ENCODE results near the gene CDH4. TPM values are rescaled to one million over a fixed set of nuclear protein-coding genes. Genes with fewer than 3 reads are reported as not detected.

CDH4 gene
- total and polyA plus RNA-seq, 9 of the 15 experiments (the other 6 are each of a cell fraction or from before 2014, with no cell fraction given), result 0.04 TPM; not detected in 8

DNA sequence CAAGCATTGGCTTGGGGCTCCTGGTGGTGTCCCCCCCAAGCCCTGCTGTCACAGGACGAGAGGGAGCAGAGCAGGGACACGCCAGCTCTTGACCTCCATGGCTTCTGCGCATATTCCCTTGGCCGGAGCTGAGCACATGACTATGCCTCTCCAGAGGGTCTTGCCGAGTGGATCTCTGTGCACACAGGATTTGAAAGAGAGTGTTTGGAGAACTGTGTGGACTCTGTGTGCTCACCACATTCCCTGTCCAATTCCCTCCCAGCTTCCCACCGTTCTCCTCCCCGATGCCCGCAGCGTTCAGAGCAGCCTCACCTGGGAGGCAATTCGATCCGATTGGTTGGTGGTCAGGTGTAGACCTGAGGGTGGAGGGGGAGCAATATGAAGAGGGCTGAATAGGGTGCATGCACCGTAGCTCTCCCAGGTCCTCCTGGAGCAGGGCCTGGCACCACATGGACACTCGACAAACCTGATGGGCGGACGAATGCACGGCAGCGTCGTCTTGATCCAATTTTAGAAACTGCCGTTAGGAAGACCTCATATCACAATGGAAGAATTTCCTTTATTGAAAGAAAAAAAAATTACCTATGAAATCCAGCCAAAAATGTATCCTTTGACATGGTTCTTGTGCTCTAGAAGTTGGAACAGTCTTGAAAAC lies 287.8 kb downstream of the CDH4 start:
- DNase-seq (ENCODE audit: extremely low read depth in 1 of 4, low spot score in 3 of 4) (no peak), FAIRE-seq (no peak), ATAC-seq (no peak)
- in situ Hi-C loops (cut with MboI) (no loop called here), intact Hi-C loops (cut with micrococcal nuclease) (no loop called here)
- H4K20me1 ChIP-seq (replicated peaks; ENCODE audit: control insufficient read depth, insufficient read depth, low read length), result no peaks in the 10 kb centered on the region
- ChIA-PET CTCF (ENCODE audit: low intra/inter-chr PET ratio) (no interaction called here), POLR2A (interaction anchor here (1.1 kb wide), 2 partner anchors 14 to 25 kb away, joined by 3 to 5 read pairs; no protein-coding TSS in a partner anchor)
- TF ChIP-seq SETDB1 (IDR thresholded peaks at IDR 0.05; ENCODE audit: low read length), result no peak
- no peak for TF ChIP-seq ZBTB1 (CRISPR knock-in tag; IDR thresholded peaks at IDR 0.05; ENCODE audit: borderline replicate concordance, low read depth)
- no peak for TF ChIP-seq CSDE1 (IDR thresholded peaks at IDR 0.05)
- WGBS (ENCODE audit: insufficient coverage, low coverage, missing lambda C conversion rate), result 8% methylated on average over 19 of the region's 19 CpGs
- H3K9me3 ChIP-seq (replicated peaks; ENCODE audit: control insufficient read depth, insufficient read depth, low read depth, low read length), result no peaks in the 10 kb centered on the region
- H2AFZ ChIP-seq (ENCODE audit: low read depth, low read length), result no peak overlapping the region
- H3K4me3 ChIP-seq, result no peak overlapping the region
- no peaks in the 10 kb centered on the region for H3K79me2 ChIP-seq (ENCODE audit: control insufficient read depth, insufficient read depth, low read length)
- peaks cover 19 to 82% of the 10 kb centered on the region in 2 experiments for H3K27me3 ChIP-seq (ENCODE audit: control insufficient read depth in 2 of 2, insufficient read depth in 2 of 2, low read length in 2 of 2)
- H3K9ac ChIP-seq (ENCODE audit: insufficient read depth in 1 of 2, low read depth in 2 of 2, low read length in 2 of 2), result no peak overlapping the region
- BruUV-seq (replicated peaks), result no TSS peak
- H3K27ac ChIP-seq (ENCODE audit: extremely low read depth, low read depth, low read length), result no peak overlapping the region
- no peaks in the 10 kb centered on the region for H3K9me1 ChIP-seq (ENCODE audit: control insufficient read depth, insufficient read depth, low read length)
- no peaks in the 10 kb centered on the region for H3K36me3 ChIP-seq (ENCODE audit: control insufficient read depth, insufficient read depth, low read length)
- H3K4me2 ChIP-seq (ENCODE audit: insufficient read depth, low read length), result no peak overlapping the region
- H3K4me1 ChIP-seq (replicated peaks in 1 of 2; ENCODE audit: control insufficient read depth in 2 of 2, insufficient read depth in 2 of 2, low read length in 2 of 2), result peaks cover 0 to 4% of the 10 kb centered on the region in 2 experiments; a peak in 1 of 5 replicates

DNA sequence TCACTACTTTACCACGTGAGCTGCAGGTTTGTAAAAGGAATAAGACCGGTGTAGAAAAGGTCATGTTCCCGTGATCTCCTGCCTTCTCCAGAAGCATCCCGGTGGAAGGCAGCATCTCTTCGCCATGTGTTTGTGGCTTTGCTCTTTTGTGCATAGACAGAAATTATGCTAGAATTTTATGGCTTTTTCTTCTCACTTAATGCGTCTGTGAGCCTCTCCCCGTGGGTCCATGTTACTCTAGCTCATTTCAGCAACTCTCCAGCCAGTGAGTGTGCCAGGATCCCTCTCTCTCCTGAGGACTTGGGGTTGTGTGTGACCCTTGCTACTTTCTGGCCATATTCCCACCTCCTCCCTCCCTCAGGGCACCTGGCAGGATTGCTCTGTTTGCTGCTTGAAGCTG lies 289.5 kb downstream of the CDH4 start:
- ATAC-seq (no peak), DNase-seq (ENCODE audit: extremely low read depth in 1 of 4, low spot score in 3 of 4) (no peak), FAIRE-seq (no peak)
- CTCF ChIA-PET (ENCODE audit: low intra/inter-chr PET ratio), result no interaction called here
- H2AFZ ChIP-seq (ENCODE audit: low read depth, low read length), result no peak overlapping the region
- H3K27me3 ChIP-seq (ENCODE audit: control insufficient read depth in 2 of 2, insufficient read depth in 2 of 2, low read length in 2 of 2), result peaks cover 24 to 89% of the 10 kb centered on the region in 2 experiments
- POLR2A ChIA-PET, result no interaction called here
- in situ Hi-C loops (cut with MboI) (no loop called here), intact Hi-C loops (cut with micrococcal nuclease) (no loop called here)
- BruUV-seq (replicated peaks), result no TSS peak
- H3K9me3 ChIP-seq (replicated peaks; ENCODE audit: control insufficient read depth, insufficient read depth, low read depth, low read length), result no peaks in the 10 kb centered on the region
- no peaks in the 10 kb centered on the region for H3K79me2 ChIP-seq (ENCODE audit: control insufficient read depth, insufficient read depth, low read length)
- H3K9ac ChIP-seq (ENCODE audit: insufficient read depth in 1 of 2, low read depth in 2 of 2, low read length in 2 of 2), result no peak overlapping the region
- no peaks in the 10 kb centered on the region; a peak in 1 of 5 replicates for H3K4me1 ChIP-seq (replicated peaks in 1 of 2; ENCODE audit: control insufficient read depth in 2 of 2, insufficient read depth in 2 of 2, low read length in 2 of 2)
- no peak overlapping the region for H3K27ac ChIP-seq (ENCODE audit: extremely low read depth, low read depth, low read length)
- no peak overlapping the region for H3K4me3 ChIP-seq
- WGBS (ENCODE audit: insufficient coverage, low coverage, missing lambda C conversion rate), result 2% methylated on average over 7 of the region's 7 CpGs
- H4K20me1 ChIP-seq (replicated peaks; ENCODE audit: control insufficient read depth, insufficient read depth, low read length), result no peaks in the 10 kb centered on the region
- no peaks in the 10 kb centered on the region for H3K36me3 ChIP-seq (ENCODE audit: control insufficient read depth, insufficient read depth, low read length)
- TF ChIP-seq, protein P1, sequence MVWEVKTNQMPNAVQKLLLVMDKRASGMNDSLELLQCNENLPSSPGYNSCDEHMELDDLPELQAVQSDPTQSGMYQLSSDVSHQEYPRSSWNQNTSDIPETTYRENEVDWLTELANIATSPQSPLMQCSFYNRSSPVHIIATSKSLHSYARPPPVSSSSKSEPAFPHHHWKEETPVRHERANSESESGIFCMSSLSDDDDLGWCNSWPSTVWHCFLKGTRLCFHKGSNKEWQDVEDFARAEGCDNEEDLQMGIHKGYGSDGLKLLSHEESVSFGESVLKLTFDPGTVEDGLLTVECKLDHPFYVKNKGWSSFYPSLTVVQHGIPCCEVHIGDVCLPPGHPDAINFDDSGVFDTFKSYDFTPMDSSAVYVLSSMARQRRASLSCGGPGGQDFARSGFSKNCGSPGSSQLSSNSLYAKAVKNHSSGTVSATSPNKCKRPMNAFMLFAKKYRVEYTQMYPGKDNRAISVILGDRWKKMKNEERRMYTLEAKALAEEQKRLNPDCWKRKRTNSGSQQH (CRISPR knock-in tag; IDR thresholded peaks at IDR 0.05), result no peak
- no peak for TF ChIP-seq SRSF7 (optimal IDR thresholded peaks at IDR 0.05; ENCODE audit: low read depth, low read length)
- TF ChIP-seq DMBX1 (CRISPR knock-in tag; IDR thresholded peaks at IDR 0.05; ENCODE audit: borderline replicate concordance), result no peak
- no peak for TF ChIP-seq SMAD1 (IDR thresholded peaks at IDR 0.05; ENCODE audit: low read depth, low read length, partially characterized antibody)
- TF ChIP-seq ZNF143 (CRISPR knock-in tag; IDR thresholded peaks at IDR 0.05), result no peak
- no peak for TF ChIP-seq ZNF311 (CRISPR knock-in tag; IDR thresholded peaks at IDR 0.05)
- TF ChIP-seq PHF8 (IDR thresholded peaks at IDR 0.05; ENCODE audit: borderline replicate concordance, low read length), result no peak
- no peak for TF ChIP-seq ZKSCAN3 (CRISPR knock-in tag; IDR thresholded peaks at IDR 0.05)
- TF ChIP-seq RBM34 (IDR thresholded peaks at IDR 0.05; ENCODE audit: borderline replicate concordance, insufficient read depth, low read length), result no peak
- no peak for TF ChIP-seq ZC3H8 (IDR thresholded peaks at IDR 0.05)
- TF ChIP-seq ZNF57 (CRISPR knock-in tag; IDR thresholded peaks at IDR 0.05), result no peak
- TF ChIP-seq, protein P2, sequence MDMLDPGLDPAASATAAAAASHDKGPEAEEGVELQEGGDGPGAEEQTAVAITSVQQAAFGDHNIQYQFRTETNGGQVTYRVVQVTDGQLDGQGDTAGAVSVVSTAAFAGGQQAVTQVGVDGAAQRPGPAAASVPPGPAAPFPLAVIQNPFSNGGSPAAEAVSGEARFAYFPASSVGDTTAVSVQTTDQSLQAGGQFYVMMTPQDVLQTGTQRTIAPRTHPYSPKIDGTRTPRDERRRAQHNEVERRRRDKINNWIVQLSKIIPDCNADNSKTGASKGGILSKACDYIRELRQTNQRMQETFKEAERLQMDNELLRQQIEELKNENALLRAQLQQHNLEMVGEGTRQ (CRISPR knock-in tag; IDR thresholded peaks at IDR 0.05), result no peak
- TF ChIP-seq SMAD3 (CRISPR knock-in tag; conservative IDR thresholded peaks at IDR 0.05), result no peak
- no peaks in the 10 kb centered on the region for H3K9me1 ChIP-seq (ENCODE audit: control insufficient read depth, insufficient read depth, low read length)
- no peak overlapping the region for H3K4me2 ChIP-seq (ENCODE audit: insufficient read depth, low read length)
